Mesodermal cell (in vitro differentiated cells): ENCODE results near the gene CFI. TPM values are rescaled to one million over a fixed set of nuclear protein-coding genes. Genes with fewer than 3 reads are reported as not detected.
A peak's percentile ranks its signal among the peaks of the same experiment; 100 is the strongest.

Source experiments
- H3K27ac ChIP-seq: 2 replicates; pipeline ENCODE4 v1.7.0; 2013; ENCODE audit warnings: mild to moderate bottlenecking, low read depth, low read length, moderate library complexity; ENCODE audit not compliant: severe bottlenecking
- H3K36me3 ChIP-seq: 2 replicates; pipeline ENCODE4 v1.7.1; 2013; ENCODE audit warnings: mild to moderate bottlenecking, low read length, moderate library complexity; ENCODE audit not compliant: control insufficient read depth, insufficient read depth
- H3K4me1 ChIP-seq: one replicate; pipeline ENCODE4 v1.7.1; 2013; ENCODE audit warnings: mild to moderate bottlenecking, low read length; ENCODE audit not compliant: insufficient read depth, control insufficient read depth, poor library complexity, severe bottlenecking
- H3K4me3 ChIP-seq: 2 replicates; pipeline ENCODE4 v1.7.0; 2013; ENCODE audit warnings: low read length, control low read depth, mild to moderate bottlenecking; ENCODE audit not compliant: insufficient read depth, poor library complexity, severe bottlenecking; ENCODE audit errors: extremely low read depth
- H3K9me3 ChIP-seq: 2 replicates; pipeline ENCODE4 v1.7.1; 2013; ENCODE audit warnings: mild to moderate bottlenecking, low read length, moderate library complexity; ENCODE audit not compliant: control insufficient read depth
- WGBS, 2 experiments: methylation state at CpG; one replicate each; pipeline ENCODE4 v1.1.5; 2013; ENCODE audit warnings: missing lambda C conversion rate in 2 of 2; ENCODE audit not compliant: insufficient coverage in 2 of 2; 5-methylcytosine and 5-hydroxymethylcytosine counted together
- polyA plus RNA-seq, 2 experiments: library from polyadenylated mRNA; stranded (reverse); fragments of 50-300 nt; gene quantifications; one replicate each; pipeline ENCODE4 v1.2.3, GENCODE V29; 2013

Gene CFI
- polyA plus RNA-seq (2013, experiment 1 of 2) = not detected
- polyA plus RNA-seq (2013, experiment 2 of 2) = not detected

- Histone ChIP-seq H3K9me3 (no peaks in the 10 kb centered on the region), H3K27ac (no peak within 1 kb of the TSS), H3K4me1 (no peaks in the 10 kb centered on the region), H3K36me3 (no peaks in the 10 kb centered on the region), H3K4me3 (no peak within 1 kb of the TSS)
- no CpG with 5 or more reads among the region's 2 CpGs for WGBS, 2 experiments
These were observed at the start of gene CFI for GRCh38 chr4:109801895-109802319. Gene CFI, minus strand, starts transcription at chr4:109801999. Its CDS starts 28 bp downstream, at chr4:109801971.

DNA sequence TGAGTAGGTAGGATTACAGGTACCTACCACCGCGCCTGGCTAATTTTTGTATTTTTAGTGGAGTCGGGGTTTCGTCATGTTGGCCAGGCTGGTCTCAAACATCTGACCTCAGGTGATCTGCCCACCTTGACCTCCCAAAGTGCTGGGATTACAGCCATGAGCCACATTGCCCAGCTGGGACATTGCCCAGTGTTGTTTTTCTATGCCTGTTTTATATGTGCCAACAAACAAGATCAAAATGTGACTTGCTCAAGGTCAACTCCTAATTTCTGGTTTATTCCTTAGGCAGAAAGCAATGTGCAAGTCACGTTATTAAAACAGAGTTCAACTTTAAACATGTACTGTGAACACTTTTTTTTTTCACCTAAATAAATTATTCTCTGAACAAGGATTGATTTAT is 48.8 kb upstream of the CFI start:
- 80 to 88% methylated on average over 3 to 5 of the region's 5 CpGs for WGBS, 2 experiments
- Histone ChIP-seq H3K36me3 (no peaks in the 10 kb centered on the region), H3K4me1 (no peaks in the 10 kb centered on the region)

GRCh38 chr4:109848501-109848900 is 46.7 kb upstream of the CFI start:
- H3K27ac ChIP-seq = no peak overlapping the region
- H3K9me3 ChIP-seq = no peaks in the 10 kb centered on the region
- H3K4me1 ChIP-seq = no peaks in the 10 kb centered on the region
- no peaks in the 10 kb centered on the region for H3K36me3 ChIP-seq
- 64 to 100% methylated on average over 1 to 2 of the region's 2 CpGs for WGBS, 2 experiments
- no peak overlapping the region for H3K4me3 ChIP-seq

More for the DNA sequence above, 48.8 kb upstream of the CFI start:
- Histone ChIP-seq H3K4me3 (no peak overlapping the region), H3K27ac (no peak overlapping the region), H3K9me3 (no peaks in the 10 kb centered on the region)

GRCh38 chr4:109847896-109848442 is 46.2 kb upstream of the CFI start, which contains the start of gene LRIT3:
Gene LRIT3, plus strand, starts transcription at chr4:109848107. Its CDS starts 95 bp downstream, at chr4:109848202.
- H3K4me3 ChIP-seq = no peak within 1 kb of the TSS
- no peaks in the 10 kb centered on the region for H3K9me3 ChIP-seq
- no peaks in the 10 kb centered on the region for H3K4me1 ChIP-seq
- H3K27ac ChIP-seq = peak within 1 kb of the TSS; percentile 32
- 77 to 100% methylated on average over 2 to 4 of the region's 5 CpGs for WGBS, 2 experiments
- no peaks in the 10 kb centered on the region for H3K36me3 ChIP-seq

DNA sequence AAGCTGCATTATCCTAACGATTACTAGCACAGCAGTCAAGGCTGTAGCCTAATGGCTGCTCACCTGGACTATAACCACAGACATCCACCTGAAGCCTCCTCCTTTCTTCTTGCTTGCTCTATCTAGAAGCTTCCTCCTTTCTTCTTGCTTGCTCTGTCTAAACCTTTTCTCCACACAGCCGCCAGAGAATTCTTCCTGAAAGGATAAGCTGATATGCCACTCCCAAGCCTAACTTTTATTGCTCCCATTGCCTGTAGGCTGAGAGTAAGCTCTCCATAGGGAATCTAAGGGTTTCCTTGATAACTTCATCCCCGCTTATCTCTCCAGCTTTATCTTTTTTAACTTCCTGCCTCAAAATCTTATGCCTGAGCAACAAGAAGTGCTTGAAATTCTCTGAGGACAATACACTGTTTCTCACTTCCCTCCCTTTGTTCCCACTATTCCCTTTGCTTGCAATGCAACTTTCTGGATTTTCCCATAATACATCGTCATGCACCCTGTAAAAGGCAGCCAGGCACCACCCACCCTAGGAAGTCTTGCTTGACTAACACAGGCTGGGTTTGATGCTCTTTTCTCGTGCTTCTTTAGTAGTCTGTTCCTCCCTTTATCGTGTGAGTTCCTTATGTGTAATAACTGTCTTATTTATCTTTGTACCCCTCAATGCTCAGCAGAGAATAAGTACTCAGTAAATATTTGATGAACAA is 44.7 kb upstream of the CFI start:
- H3K27ac ChIP-seq = peak overlapping the region; percentile 32
- H3K4me3 ChIP-seq = no peak overlapping the region
- no peaks in the 10 kb centered on the region for H3K9me3 ChIP-seq
- no peaks in the 10 kb centered on the region for H3K4me1 ChIP-seq
- 66 to 68% methylated on average over 3 to 5 of the region's 6 CpGs for WGBS, 2 experiments
- no peaks in the 10 kb centered on the region for H3K36me3 ChIP-seq

DNA sequence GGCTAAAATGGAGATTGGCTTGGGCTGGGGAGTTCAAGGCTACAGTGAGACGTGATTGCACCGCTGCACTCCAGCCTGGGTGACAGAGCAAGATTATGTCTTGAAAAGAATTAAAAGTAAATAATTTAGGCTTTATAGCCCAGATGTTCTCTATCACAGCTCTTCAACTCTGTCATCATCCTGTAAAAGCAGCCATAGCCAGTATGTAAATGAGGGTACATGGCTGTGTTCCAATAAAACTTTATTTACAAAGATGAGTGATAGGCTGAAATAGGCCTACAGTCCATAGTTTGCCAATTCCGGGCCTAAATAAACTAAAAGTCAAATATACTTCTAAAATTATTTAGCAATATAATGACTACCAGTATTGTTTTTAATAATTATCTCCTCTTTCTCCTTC is 35.2 kb upstream of the CFI start:
- H3K27ac ChIP-seq = no peak overlapping the region
- WGBS, 2 experiments = no CpG with 5 or more reads among the region's 3 CpGs

DNA sequence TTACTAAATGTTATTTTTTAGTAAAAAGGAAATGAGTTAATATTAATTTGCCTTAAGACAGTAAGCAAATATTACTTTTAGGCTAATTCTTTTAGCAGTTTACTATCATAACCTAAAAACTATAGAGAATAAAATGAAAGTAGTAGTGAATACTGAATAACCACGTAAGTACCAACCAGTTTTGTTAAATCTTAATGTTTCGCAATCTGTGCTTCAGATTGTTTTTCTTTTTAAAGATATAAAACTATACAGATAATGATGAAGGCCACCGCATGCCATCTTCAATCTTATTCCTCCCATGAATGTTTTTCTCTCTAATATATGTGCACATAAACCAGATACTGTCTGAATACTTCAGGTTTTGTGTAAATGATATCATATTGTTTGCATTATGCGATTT is 32.0 kb upstream of the CFI start:
- no CpG with 5 or more reads among the region's 4 CpGs for WGBS, 2 experiments
- Histone ChIP-seq H3K9me3 (no peaks in the 10 kb centered on the region), H3K36me3 (no peaks in the 10 kb centered on the region), H3K4me1 (no peaks in the 10 kb centered on the region), H3K4me3 (no peak overlapping the region), H3K27ac (no peak overlapping the region)

More for the DNA sequence above, 35.2 kb upstream of the CFI start:
- H3K36me3 ChIP-seq = no peaks in the 10 kb centered on the region
- H3K9me3 ChIP-seq = no peaks in the 10 kb centered on the region
- H3K4me1 ChIP-seq = no peaks in the 10 kb centered on the region
- H3K4me3 ChIP-seq = no peak overlapping the region

DNA sequence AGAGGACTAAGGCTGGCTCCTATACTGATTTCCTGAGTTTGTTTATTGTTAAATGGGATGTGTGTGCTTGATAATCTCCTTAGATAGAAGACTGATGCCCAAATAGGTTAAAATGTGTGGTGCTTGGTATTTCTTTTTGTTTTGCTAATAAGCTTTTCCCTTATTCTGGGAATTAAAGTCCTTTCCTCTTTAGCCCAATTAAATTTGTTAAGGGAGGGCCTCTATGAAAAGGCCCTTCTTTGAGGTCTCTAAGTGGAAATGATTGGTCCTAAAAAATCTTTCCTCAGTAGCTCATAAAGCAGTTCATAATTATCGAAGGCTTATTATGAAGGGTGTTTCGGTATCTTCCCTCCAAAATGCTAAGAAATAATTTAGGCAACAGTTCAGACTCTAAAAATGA is 25.9 kb upstream of the CFI start, which contains the start of gene RRH:
RRH (plus strand) TSS at position 301 of the 400 bp plus-strand sequence; CDS start at position 357, 56 bp downstream.
- Histone ChIP-seq H3K36me3 (peaks cover 23% of the 10 kb centered on the region), H3K27ac (no peak within 1 kb of the TSS), H3K9me3 (no peaks in the 10 kb centered on the region), H3K4me3 (no peak within 1 kb of the TSS), H3K4me1 (no peaks in the 10 kb centered on the region)
- no CpG with 5 or more reads among the region's 2 CpGs for WGBS, 2 experiments

GRCh38 chr4:109826719-109827118 is 24.9 kb upstream of the CFI start:
- H3K4me1 ChIP-seq = no peaks in the 10 kb centered on the region
- H3K4me3 ChIP-seq = no peak overlapping the region
- H3K36me3 ChIP-seq = peaks cover 30% of the 10 kb centered on the region
- no peaks in the 10 kb centered on the region for H3K9me3 ChIP-seq
- H3K27ac ChIP-seq = no peak overlapping the region

- H3K4me3 ChIP-seq = no peak overlapping the region
- H3K36me3 ChIP-seq = peaks cover 69% of the 10 kb centered on the region
- no peaks in the 10 kb centered on the region for H3K9me3 ChIP-seq
- WGBS, 2 experiments = no CpG with 5 or more reads among the region's 2 CpGs
- no peak overlapping the region for H3K27ac ChIP-seq
- no peaks in the 10 kb centered on the region for H3K4me1 ChIP-seq
These were observed 19.4 kb upstream of the CFI start for GRCh38 chr4:109821185-109821584.

- Histone ChIP-seq H3K4me1 (no peaks in the 10 kb centered on the region), H3K36me3 (peaks cover 69% of the 10 kb centered on the region), H3K9me3 (no peaks in the 10 kb centered on the region), H3K4me3 (no peak overlapping the region), H3K27ac (no peak overlapping the region)
- 86 to 100% methylated on average over 2 of the region's 2 CpGs for WGBS, 2 experiments
These were observed 18.8 kb upstream of the CFI start for GRCh38 chr4:109820563-109820962.
